OCI-LY3 (cell line): Measurements from ENCODE around the gene ICAM3.

ENCODE experiments used
- EZH2phosphoT487 ChIP-seq: fragments of 200-600 bp; shearing (Covaris generic); IDR thresholded peaks from 2 replicates; pipeline ENCODE4 v1.6.1; 2018; ENCODE audit warnings: antibody characterized with exemption, mixed run types, low read depth
- TF ChIP-seq, protein P1 (sequence below): fragments of 200-600, 300-600 bp; sonication (generic); IDR thresholded peaks from 2 replicates; pipeline ENCODE4 v1.5.1; 2014; ENCODE audit warnings: antibody characterized with exemption, low read length, low read depth

DNA sequence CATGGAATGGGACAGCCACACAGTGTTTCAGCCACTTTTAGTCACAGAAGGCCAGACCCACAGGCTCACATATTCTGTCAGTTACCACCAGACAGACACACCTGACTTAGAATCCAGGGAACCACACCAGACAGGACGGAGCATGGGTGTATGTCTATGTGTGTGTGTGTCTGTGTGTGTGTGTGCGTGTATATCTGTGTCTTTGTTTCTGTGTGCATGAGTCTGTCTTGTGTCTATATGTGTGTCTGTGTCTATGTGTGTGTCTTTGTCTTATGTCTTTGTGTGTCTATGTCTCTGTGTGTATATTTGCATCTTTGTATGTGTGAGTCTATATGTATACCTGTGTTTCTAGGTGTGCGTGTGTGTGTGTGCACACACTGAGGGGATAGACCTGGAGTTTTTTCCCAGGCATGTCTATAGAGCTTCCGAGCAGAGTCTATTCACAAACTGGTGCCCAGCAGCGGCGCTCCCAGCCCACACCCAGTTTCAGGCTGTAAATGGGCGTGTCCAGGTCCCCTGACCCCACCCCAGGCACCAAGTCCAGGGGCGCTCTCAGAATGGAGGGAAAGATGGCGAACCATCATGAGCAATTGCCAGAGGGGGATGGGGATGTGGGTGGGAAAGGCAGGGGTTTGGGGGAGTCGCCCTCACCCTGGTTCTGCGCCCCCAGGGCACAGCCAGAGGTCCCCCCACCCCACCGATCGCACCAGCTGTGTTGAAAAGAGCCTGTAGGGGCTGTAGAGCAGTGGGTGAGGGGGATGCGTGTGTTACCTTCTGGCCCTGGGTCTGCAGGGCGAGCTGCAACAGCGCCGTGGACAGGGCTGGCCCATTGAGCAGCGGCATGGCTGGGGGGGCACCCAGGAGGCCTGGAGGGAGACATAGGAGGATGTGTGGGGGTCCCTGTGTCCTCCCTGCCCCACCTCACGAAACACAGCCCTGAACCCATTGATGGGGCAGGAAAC, 17.3 kb downstream of the ICAM3 start:
- TF ChIP-seq, protein P1, sequence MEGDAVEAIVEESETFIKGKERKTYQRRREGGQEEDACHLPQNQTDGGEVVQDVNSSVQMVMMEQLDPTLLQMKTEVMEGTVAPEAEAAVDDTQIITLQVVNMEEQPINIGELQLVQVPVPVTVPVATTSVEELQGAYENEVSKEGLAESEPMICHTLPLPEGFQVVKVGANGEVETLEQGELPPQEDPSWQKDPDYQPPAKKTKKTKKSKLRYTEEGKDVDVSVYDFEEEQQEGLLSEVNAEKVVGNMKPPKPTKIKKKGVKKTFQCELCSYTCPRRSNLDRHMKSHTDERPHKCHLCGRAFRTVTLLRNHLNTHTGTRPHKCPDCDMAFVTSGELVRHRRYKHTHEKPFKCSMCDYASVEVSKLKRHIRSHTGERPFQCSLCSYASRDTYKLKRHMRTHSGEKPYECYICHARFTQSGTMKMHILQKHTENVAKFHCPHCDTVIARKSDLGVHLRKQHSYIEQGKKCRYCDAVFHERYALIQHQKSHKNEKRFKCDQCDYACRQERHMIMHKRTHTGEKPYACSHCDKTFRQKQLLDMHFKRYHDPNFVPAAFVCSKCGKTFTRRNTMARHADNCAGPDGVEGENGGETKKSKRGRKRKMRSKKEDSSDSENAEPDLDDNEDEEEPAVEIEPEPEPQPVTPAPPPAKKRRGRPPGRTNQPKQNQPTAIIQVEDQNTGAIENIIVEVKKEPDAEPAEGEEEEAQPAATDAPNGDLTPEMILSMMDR, result no peak
- no peak for TF ChIP-seq EZH2phosphoT487
